Ecto neural progenitor cell (in vitro differentiated cells): ENCODE measurements around the gene NPY5R.

Source experiments
- DNase-seq: peaks from one replicate; pipeline ENCODE4 v3.0.0-alpha.2; 2018; ENCODE audit warnings: low spot score

NPY5R gene

DNA sequence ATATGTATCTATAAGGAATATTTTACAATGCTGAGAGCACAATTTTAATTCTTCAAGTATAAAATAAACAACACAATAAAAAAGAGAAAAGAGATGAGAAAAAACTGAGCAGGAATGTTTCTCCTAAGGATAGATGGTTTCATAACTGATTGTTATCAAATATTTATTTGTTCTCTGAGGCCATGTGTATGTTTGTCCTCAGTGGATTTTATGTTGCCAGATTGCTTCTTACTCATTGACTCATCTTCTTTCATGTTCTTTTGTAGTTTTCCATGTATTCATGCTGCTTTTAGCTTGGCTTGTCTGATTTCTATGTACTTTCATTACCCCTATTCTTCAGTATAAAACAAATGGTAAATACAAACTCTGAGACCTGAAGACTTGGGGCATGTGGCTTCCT lies 41.2 kb downstream of the NPY5R start:
- no peak for DNase-seq

DNA sequence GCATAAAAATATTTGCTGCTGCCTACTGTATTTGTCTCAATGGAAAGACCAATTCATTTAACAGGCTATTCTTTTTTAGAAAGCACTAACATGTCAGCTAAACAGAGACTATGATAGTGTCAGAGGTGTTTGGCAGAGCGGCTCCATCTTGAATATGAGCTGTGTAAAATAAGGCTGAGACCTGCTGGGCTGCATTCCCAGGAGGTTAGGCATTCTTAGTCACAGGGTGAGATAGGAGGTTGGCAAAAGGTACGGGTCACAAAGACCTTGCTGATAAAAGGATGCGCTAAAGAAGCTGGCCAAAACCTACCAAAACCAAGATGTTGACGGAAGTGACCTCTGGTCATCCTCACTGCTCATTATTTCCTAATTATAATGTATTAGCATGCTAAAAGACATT lies 41.8 kb downstream of the NPY5R start:
- no peak for DNase-seq

DNA sequence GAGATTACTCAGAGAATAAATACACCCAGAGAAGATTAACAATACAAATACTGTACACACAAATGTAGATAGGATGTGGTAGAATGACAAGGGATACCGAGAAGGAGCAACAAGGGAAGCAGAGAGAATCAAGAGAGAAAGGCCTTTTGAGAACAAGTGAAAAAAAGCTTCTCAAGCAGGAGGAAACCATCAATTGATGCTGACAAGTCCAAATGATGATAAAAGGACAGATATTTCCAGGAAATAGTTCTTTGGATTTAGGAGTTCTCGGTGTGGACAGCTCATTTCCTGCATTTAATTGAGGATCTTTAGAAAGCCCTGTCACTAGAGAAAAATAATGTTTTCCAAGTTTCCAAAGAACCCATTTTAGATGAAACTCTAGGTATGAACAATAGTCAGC lies 48.1 kb downstream of the NPY5R start:
- no peak for DNase-seq

DNA sequence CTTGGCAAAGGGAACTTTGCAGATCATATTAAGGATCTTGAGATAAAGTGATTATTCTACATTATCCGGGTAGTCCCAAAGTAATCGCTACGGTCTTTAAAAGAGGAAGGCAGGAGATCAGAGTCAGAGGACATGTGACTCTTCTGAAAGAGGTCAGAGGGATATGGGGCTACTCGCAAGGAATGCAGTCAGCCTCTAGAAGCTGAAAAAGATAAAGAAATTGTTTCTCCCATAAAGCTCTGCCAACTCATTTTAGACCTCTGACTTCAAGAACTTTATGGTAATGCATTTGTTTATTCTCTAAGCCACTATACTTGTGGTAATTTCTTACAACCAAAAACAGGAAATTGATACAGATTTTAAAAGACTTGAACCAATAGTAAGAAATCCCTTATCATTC lies 48.6 kb downstream of the NPY5R start:
- DNase-seq: no peak

DNA sequence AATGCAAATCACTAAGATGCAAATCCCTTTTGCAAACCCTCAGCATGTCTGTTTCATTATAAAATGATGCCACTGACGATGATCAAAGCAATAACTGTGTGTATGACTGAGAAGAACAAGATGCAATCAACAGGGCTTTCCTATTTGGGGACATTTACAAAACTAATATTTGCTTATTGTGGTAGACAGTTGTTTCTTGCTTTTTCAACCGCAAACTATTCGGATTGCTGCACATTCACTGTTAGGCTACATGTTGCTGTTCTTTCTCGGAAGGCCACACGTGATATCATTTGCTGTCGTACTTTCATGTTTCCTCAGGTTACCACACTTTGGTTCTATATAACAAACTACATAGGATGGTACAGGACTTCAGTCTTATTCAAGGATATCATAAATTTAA lies 49.8 kb downstream of the NPY5R start:
- no peak for DNase-seq

DNA sequence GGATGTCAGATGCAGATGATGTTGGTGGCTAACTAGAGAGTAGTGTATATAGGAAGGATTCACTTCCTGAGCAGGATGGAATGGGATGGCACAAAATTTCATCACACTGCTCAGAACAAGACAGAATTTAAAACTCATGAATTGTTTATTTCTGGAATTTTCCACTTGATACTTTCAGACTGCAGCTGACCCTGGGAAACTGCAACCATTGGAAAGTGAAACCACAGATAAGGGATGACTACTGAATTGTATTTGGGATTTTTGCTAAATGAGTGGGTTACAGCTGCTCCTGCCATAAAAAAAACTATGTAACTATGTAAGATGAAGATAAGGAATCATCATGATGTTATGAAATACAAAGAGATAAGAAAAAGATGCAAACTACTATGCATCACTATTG lies 51.4 kb downstream of the NPY5R start:
- DNase-seq: no peak

DNA sequence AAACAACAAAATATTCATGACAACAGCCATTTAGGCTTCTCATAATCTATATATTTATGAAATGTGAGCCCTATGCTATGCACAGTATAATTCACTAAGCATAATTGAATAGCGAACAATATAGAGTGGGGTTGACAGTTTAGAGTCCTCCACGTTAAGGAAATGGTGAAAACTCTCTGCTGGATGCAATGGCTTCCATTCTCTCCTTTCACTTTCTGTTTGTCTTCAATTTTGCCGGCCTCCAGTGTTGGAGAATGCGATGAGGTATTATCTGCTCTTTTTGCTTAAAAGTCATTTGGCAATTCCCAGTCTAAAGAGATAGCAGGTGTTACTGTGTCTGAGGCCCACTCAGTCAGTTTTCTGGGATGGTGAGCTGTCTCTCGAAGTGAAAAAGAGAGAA lies 52.1 kb downstream of the NPY5R start:
- DNase-seq: no peak

DNA sequence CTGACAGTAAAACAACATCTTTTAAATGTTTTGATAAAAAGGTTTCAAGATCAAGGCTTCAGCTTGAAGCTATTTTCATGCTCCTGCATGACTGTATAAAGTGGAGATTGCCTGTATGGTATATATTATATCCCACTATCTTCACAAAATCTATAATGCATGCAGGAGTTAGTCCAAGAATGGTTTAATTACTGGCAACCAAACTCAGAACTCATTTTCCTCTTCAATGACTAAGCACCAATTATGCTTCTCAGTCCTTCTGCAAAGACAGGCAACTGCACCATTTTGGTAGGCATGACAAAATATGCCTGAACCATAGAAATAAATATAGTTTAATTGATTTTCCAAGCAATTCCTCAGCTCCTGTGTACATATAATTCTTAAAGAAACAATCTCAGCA lies 54.5 kb downstream of the NPY5R start:
- no peak for DNase-seq

DNA sequence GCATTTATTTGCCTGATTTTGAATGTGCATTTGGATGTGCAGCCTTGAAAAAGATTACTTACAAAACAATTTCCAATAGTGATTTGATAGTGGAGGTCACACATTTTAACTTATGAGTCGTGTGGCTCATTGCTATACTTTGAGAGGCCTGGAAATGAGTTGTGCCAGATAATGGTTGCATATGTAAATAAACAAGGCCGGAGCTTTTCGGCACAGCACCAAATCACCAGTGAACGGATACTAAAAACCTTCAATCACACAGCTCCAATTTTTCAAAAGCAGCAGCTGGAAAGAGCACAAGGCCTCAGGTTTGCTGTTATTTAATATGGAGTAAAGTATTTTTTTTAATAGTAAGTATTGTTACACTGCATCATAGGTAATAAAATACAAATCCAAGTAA lies 57.2 kb downstream of the NPY5R start:
- no peak for DNase-seq
